ENCODE measurements around the gene SIRPG.

The SIRPG gene

DNA sequence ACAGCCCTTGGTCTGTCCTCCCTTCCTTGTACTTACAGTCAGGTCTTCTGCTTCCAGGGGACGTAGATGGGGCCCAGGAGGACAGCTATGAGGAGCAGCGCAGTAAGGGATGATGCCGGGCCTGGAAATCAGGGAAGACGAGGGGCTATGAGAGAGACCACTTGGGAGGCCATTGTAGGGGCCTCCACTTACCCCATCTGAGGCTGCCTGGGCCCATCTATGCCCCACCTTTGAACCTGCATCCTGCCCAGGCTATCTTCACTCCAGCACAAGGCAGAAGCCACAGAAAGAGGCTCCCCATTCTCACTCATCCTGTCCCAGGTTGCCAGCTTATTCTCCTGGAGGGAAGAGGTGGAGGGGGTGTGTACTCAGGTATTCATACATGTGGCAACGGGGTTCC, 27.4 kb downstream of the SIRPG start:
- TF ChIP-seq TEAD4 (IDR thresholded peaks at IDR 0.05) (no peak), CEBPB (IDR thresholded peaks at IDR 0.05) (no peak), TAF1 (IDR thresholded peaks at IDR 0.05; ENCODE audit: low read depth) (no peak), YY1 (IDR thresholded peaks at IDR 0.05; ENCODE audit: low read depth) (no peak), CREB1 (IDR thresholded peaks at IDR 0.05; ENCODE audit: low read depth) (no peak), ZBTB7A (IDR thresholded peaks at IDR 0.05; ENCODE audit: low read depth) (no peak), FOXM1 (IDR thresholded peaks at IDR 0.05; ENCODE audit: borderline replicate concordance, low read depth) (no peak), EP300 (IDR thresholded peaks at IDR 0.05; ENCODE audit: borderline replicate concordance) (no peak), TCF12 (IDR thresholded peaks at IDR 0.05; ENCODE audit: low read depth) (no peak), EGR1 (IDR thresholded peaks at IDR 0.05) (no peak), NFIC (IDR thresholded peaks at IDR 0.05) (no peak)
- TF ChIP-seq, protein P1, sequence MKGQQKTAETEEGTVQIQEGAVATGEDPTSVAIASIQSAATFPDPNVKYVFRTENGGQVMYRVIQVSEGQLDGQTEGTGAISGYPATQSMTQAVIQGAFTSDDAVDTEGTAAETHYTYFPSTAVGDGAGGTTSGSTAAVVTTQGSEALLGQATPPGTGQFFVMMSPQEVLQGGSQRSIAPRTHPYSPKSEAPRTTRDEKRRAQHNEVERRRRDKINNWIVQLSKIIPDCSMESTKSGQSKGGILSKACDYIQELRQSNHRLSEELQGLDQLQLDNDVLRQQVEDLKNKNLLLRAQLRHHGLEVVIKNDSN (IDR thresholded peaks at IDR 0.05): no peak
- TF ChIP-seq, protein P2, sequence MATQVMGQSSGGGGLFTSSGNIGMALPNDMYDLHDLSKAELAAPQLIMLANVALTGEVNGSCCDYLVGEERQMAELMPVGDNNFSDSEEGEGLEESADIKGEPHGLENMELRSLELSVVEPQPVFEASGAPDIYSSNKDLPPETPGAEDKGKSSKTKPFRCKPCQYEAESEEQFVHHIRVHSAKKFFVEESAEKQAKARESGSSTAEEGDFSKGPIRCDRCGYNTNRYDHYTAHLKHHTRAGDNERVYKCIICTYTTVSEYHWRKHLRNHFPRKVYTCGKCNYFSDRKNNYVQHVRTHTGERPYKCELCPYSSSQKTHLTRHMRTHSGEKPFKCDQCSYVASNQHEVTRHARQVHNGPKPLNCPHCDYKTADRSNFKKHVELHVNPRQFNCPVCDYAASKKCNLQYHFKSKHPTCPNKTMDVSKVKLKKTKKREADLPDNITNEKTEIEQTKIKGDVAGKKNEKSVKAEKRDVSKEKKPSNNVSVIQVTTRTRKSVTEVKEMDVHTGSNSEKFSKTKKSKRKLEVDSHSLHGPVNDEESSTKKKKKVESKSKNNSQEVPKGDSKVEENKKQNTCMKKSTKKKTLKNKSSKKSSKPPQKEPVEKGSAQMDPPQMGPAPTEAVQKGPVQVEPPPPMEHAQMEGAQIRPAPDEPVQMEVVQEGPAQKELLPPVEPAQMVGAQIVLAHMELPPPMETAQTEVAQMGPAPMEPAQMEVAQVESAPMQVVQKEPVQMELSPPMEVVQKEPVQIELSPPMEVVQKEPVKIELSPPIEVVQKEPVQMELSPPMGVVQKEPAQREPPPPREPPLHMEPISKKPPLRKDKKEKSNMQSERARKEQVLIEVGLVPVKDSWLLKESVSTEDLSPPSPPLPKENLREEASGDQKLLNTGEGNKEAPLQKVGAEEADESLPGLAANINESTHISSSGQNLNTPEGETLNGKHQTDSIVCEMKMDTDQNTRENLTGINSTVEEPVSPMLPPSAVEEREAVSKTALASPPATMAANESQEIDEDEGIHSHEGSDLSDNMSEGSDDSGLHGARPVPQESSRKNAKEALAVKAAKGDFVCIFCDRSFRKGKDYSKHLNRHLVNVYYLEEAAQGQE (IDR thresholded peaks at IDR 0.05; ENCODE audit: low read depth): no peak
- TF ChIP-seq, protein P3, sequence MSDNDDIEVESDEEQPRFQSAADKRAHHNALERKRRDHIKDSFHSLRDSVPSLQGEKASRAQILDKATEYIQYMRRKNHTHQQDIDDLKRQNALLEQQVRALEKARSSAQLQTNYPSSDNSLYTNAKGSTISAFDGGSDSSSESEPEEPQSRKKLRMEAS (IDR thresholded peaks at IDR 0.05): no peak

DNA sequence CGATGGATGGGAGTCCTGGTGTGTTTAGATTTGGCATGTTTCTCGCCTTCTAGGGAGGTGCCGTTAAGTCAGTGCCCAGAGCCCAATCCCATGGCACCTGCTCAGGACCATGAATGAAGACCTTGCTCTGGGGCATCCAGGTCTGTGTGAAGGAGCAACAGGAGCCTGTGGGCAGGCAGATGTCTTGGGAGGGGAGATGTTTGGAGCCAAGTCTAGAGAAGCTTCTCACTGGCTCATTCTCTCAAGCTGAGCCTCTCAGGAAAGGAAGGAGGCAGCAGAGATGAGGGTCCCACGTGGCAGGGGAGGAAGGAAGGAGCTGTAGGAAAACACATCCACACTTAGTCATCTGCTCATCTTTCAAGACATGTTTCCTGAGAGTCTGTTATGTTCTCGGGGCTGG, 28.3 kb downstream of the SIRPG start:
- TF ChIP-seq, protein P1 (IDR thresholded peaks at IDR 0.05): no peak
- TF ChIP-seq EP300 (IDR thresholded peaks at IDR 0.05; ENCODE audit: borderline replicate concordance) (no peak), TCF12 (IDR thresholded peaks at IDR 0.05; ENCODE audit: low read depth) (no peak), NFIC (IDR thresholded peaks at IDR 0.05) (no peak), TAF1 (IDR thresholded peaks at IDR 0.05; ENCODE audit: low read depth) (no peak), CEBPB (IDR thresholded peaks at IDR 0.05) (no peak), FOXM1 (IDR thresholded peaks at IDR 0.05; ENCODE audit: borderline replicate concordance, low read depth) (no peak)
- TF ChIP-seq, protein P3 (IDR thresholded peaks at IDR 0.05): no peak

DNA sequence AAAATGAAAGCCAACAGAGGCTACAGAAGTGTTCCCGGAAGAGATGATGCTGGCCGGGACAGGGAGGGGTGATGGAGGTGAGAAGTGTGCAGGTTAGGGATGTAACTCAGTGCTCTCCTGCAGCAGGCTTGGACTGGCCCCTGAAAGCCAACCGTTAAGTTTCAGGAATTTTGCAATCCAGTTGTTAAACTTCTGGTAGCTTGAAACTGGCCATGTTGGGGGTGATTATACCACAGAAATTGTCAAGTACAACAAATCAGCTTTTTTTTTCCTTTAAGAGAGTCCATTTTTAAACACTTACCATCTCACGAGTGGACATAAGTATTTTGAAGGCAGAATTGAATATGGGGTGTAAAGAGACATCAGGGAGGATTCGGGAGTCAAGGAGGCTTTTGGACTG, 29.0 kb downstream of the SIRPG start:
- TF ChIP-seq, protein P1 (IDR thresholded peaks at IDR 0.05): no peak
- TF ChIP-seq EGR1 (IDR thresholded peaks at IDR 0.05) (no peak), TEAD4 (IDR thresholded peaks at IDR 0.05) (no peak), TAF1 (IDR thresholded peaks at IDR 0.05; ENCODE audit: low read depth) (no peak), FOXM1 (IDR thresholded peaks at IDR 0.05; ENCODE audit: borderline replicate concordance, low read depth) (no peak)

DNA sequence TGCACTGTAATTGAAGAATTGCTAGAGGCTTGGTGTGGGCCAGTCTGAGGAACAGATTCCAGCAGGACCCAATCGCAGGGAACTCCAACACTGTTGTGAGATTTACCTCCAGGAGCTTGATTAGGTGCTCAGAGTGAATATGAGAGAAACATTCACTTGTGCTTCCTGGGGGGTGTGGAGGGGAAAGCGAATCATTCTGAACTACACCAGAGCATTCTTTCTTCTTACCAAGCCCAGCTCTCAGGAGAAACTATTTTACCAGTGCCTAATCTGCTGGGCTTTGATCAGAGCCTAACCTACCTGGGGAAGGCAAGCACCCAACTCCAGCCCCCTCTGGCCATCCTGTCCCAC, 30.4 kb downstream of the SIRPG start:
- no peak for TF ChIP-seq NFIC (IDR thresholded peaks at IDR 0.05)
- TF ChIP-seq TAF1 (IDR thresholded peaks at IDR 0.05; ENCODE audit: low read depth): no peak
- no peak for TF ChIP-seq ZBTB7A (IDR thresholded peaks at IDR 0.05; ENCODE audit: low read depth)
- TF ChIP-seq FOXM1 (IDR thresholded peaks at IDR 0.05; ENCODE audit: borderline replicate concordance, low read depth): no peak
- TF ChIP-seq CEBPB (IDR thresholded peaks at IDR 0.05): no peak
- TF ChIP-seq, protein P1 (IDR thresholded peaks at IDR 0.05): no peak
- TF ChIP-seq, protein P2 (IDR thresholded peaks at IDR 0.05; ENCODE audit: low read depth): no peak
- TF ChIP-seq CREB1 (IDR thresholded peaks at IDR 0.05; ENCODE audit: low read depth): no peak
- TF ChIP-seq EGR1 (IDR thresholded peaks at IDR 0.05): no peak
- no peak for TF ChIP-seq TEAD4 (IDR thresholded peaks at IDR 0.05)
- TF ChIP-seq TCF12 (IDR thresholded peaks at IDR 0.05; ENCODE audit: low read depth): no peak
- TF ChIP-seq YY1 (IDR thresholded peaks at IDR 0.05; ENCODE audit: low read depth): no peak
- no peak for TF ChIP-seq EP300 (IDR thresholded peaks at IDR 0.05; ENCODE audit: borderline replicate concordance)
- TF ChIP-seq, protein P3 (IDR thresholded peaks at IDR 0.05): no peak
- no peak for TF ChIP-seq RAD21 (IDR thresholded peaks at IDR 0.05; ENCODE audit: low read depth)

DNA sequence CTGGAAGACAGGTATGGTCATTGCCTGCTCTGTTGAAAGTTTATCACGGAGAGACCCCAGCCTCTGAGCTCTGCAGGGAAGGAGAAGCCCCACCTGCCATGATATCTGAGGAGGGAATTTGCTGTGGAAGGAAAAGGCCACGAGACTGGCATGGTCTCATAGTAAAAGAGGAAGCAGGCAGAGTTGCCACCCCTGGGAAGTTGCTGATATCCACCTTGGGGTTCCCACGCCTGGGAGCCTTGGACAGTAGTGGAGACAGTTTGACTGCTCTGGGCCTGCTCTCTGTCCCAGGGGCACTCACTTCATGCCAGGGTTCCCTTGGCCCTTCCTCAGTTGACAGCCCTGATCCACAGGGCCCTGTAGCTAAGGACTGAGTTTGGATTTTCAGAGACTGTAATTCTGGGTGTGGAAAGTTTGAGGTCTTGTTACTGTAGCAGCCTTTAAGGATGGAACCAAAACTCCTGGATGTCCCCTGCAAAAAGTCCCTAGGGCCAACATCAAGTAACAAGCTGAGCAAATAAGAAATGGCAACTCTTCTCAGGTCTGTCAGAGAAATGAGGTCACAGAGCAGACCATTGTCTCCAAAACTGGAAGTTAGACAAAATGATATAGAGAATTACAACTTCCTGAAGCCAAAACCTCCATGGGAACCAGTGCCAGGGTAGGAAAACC, 30.9 kb downstream of the SIRPG start:
- TF ChIP-seq TCF12 (IDR thresholded peaks at IDR 0.05; ENCODE audit: low read depth) (no peak), FOXM1 (IDR thresholded peaks at IDR 0.05; ENCODE audit: borderline replicate concordance, low read depth) (no peak), ZBTB7A (IDR thresholded peaks at IDR 0.05; ENCODE audit: low read depth) (no peak), NFIC (IDR thresholded peaks at IDR 0.05) (no peak), EGR1 (IDR thresholded peaks at IDR 0.05) (no peak), EP300 (IDR thresholded peaks at IDR 0.05; ENCODE audit: borderline replicate concordance) (no peak), RAD21 (IDR thresholded peaks at IDR 0.05; ENCODE audit: low read depth) (no peak), TEAD4 (IDR thresholded peaks at IDR 0.05) (no peak), CREB1 (IDR thresholded peaks at IDR 0.05; ENCODE audit: low read depth) (no peak), YY1 (IDR thresholded peaks at IDR 0.05; ENCODE audit: low read depth) (no peak), CEBPB (IDR thresholded peaks at IDR 0.05) (no peak), TAF1 (IDR thresholded peaks at IDR 0.05; ENCODE audit: low read depth) (no peak)
- TF ChIP-seq, protein P1 (IDR thresholded peaks at IDR 0.05): no peak
- TF ChIP-seq, protein P2 (IDR thresholded peaks at IDR 0.05; ENCODE audit: low read depth): no peak
- TF ChIP-seq, protein P3 (IDR thresholded peaks at IDR 0.05): no peak
